Nephron progenitor cell (in vitro differentiated cells): ENCODE measurements around the gene SLC16A11.

Source experiments
- DNase-seq: peaks from one replicate; pipeline ENCODE4 v3.0.0; 2021
- H3K27ac Mint-ChIP-seq: 2 replicates; pipeline ENCODE4 v1.8.0; 2021; ENCODE audit warnings: mild to moderate bottlenecking, moderate library complexity, mixed read lengths
- H3K27me3 Mint-ChIP-seq: 2 replicates; pipeline ENCODE4 v1.8.0; 2021; ENCODE audit warnings: mild to moderate bottlenecking, low read depth, mixed read lengths; ENCODE audit not compliant: poor library complexity
- H3K36me3 Mint-ChIP-seq: 2 replicates; pipeline ENCODE4 v1.8.0; 2021; ENCODE audit warnings: low read depth, mixed read lengths
- H3K4me1 Mint-ChIP-seq: 2 replicates; pipeline ENCODE4 v1.8.0; 2021; ENCODE audit warnings: mixed read lengths
- H3K4me3 Mint-ChIP-seq: 2 replicates; pipeline ENCODE4 v1.8.0; 2021; ENCODE audit warnings: mild to moderate bottlenecking, moderate library complexity, mixed read lengths
- H3K9me3 Mint-ChIP-seq: 2 replicates; pipeline ENCODE4 v1.8.0; 2021; ENCODE audit warnings: mild to moderate bottlenecking, moderate library complexity, mixed read lengths
- CTCF ChIP-seq: fragments of 200-600 bp; sonication (generic); IDR thresholded peaks from 2 replicates; pipeline ENCODE4 v1.5.0; 2021; ENCODE audit warnings: antibody characterized with exemption

The SLC16A11 gene

DNA sequence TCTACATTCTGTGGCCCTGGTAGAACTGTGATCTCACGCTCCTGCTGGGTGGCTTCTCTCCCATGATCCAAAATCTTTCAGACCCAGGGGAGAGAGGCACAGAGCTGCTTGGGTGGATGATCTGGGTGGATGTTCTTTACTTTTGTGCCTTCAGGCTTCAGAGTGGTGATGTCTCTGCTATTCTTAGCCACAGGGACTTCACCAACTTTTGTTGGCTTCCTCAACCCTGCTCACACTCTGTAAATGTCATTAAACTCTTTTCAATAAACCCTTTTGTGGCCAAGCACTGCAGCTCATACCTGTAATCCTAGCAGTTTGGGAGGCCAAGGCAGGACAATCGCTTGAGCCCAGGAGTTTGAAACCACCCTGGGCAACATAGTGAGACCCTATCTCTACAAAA, 28.5 kb upstream of the SLC16A11 start:
- TF ChIP-seq CTCF = no peak
- peaks cover 7% of the 10 kb centered on the region for H3K36me3 Mint-ChIP-seq
- no peak overlapping the region for H3K4me3 Mint-ChIP-seq
- peak overlapping the region; percentile 57 for H3K27ac Mint-ChIP-seq
- no peak for DNase-seq
- H3K9me3 Mint-ChIP-seq = peaks cover 23% of the 10 kb centered on the region
- H3K27me3 Mint-ChIP-seq = peaks cover 8% of the 10 kb centered on the region
- no peaks in the 10 kb centered on the region for H3K4me1 Mint-ChIP-seq

- Mint-ChIP-seq H3K4me1 (no peaks in the 10 kb centered on the region), H3K36me3 (peaks cover 7% of the 10 kb centered on the region), H3K27me3 (peaks cover 8% of the 10 kb centered on the region), H3K9me3 (peaks cover 28% of the 10 kb centered on the region), H3K27ac (no peak overlapping the region), H3K4me3 (no peak overlapping the region)
- TF ChIP-seq CTCF = no peak
- DNase-seq = no peak
Measured at GRCh38 chr17:7070712-7071111, 26.8 kb upstream of the SLC16A11 start.

- peaks cover 8% of the 10 kb centered on the region for H3K27me3 Mint-ChIP-seq
- H3K4me1 Mint-ChIP-seq = peaks cover 9% of the 10 kb centered on the region
- no peak overlapping the region for H3K4me3 Mint-ChIP-seq
Measured at GRCh38 chr17:7068268-7068667, 24.4 kb upstream of the SLC16A11 start.

DNA sequence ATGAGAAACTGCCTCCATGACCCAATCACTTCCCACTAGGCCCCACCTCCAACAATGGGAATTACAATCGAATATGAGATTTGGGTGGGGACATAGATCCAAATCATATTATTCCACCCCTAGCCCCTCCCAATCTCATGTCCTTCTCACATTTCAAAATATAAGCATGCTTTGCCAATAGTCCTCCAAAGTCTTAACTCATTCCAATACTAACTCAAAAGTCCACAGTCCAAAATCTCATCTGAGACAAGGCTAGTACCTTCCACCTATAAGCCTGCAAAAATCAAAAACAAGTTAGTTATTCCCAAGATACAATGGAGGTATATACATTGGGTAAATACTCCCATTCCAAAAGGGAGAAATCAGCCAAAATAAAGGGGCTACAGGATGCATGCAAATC, 23.3 kb upstream of the SLC16A11 start:
- no peak for DNase-seq
- Mint-ChIP-seq H3K27ac (no peak overlapping the region), H3K4me3 (no peak overlapping the region), H3K27me3 (peaks cover 4% of the 10 kb centered on the region), H3K36me3 (peaks cover 7% of the 10 kb centered on the region), H3K4me1 (peaks cover 16% of the 10 kb centered on the region), H3K9me3 (peaks cover 28% of the 10 kb centered on the region)
- no peak for TF ChIP-seq CTCF

More at GRCh38 chr17:7068268-7068667, 24.4 kb upstream of the SLC16A11 start:
- Mint-ChIP-seq H3K9me3 (peaks cover 28% of the 10 kb centered on the region), H3K27ac (no peak overlapping the region), H3K36me3 (peaks cover 7% of the 10 kb centered on the region)
- no peak for DNase-seq
- no peak for TF ChIP-seq CTCF

DNA sequence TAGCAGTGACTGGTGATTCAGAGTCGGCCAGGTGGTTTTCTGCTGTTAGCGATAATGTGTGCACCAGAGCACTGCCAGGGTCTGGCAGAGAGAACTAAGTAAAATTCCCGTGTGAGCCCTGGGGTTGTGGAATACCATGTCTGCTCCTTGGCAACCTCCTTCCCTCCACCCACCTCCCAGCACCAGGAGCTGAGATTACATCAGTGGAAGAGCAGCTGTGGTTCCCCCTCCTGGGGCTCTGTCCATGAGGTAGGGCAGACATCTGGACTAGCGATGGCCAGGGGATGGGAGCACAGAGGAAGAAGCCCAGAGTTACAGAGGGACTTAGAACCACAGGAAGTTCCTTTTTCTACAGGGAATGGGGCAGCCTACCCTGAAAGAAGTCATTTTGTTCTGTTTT, 20.4 kb upstream of the SLC16A11 start:
- Mint-ChIP-seq H3K4me1 (peaks cover 16% of the 10 kb centered on the region), H3K27ac (no peak overlapping the region), H3K4me3 (no peak overlapping the region), H3K27me3 (no peaks in the 10 kb centered on the region), H3K36me3 (peaks cover 7% of the 10 kb centered on the region), H3K9me3 (peaks cover 27% of the 10 kb centered on the region)
- no peak for DNase-seq
- no peak for TF ChIP-seq CTCF

GRCh38 chr17:7063518-7064094, 19.7 kb upstream of the SLC16A11 start:
- Mint-ChIP-seq H3K4me3 (no peak overlapping the region), H3K36me3 (peaks cover 6% of the 10 kb centered on the region), H3K4me1 (peaks cover 16% of the 10 kb centered on the region), H3K9me3 (peaks cover 20% of the 10 kb centered on the region), H3K27ac (peak overlapping the region; percentile 14), H3K27me3 (no peaks in the 10 kb centered on the region)
- no peak for TF ChIP-seq CTCF
- no peak for DNase-seq
